Measurements from ENCODE around the gene IFI44L. TPM values are rescaled to one million over a fixed set of nuclear protein-coding genes. Genes with fewer than 3 reads are reported as not detected.

IFI44L gene
- total and polyA plus RNA-seq, 4 donors: 2.1 to 6.5 (median 2.9) TPM

- no peaks in the 10 kb centered on the region for H3K9me3 ChIP-seq (ENCODE audit: control insufficient read depth in 4 of 4, low read length in 3 of 4)
- no peak for TF ChIP-seq RXRA (IDR thresholded peaks at IDR 0.05)
- no peak for TF ChIP-seq JUND (IDR thresholded peaks at IDR 0.05)
- no peak for TF ChIP-seq SP1 (IDR thresholded peaks at IDR 0.05)
- no peak for TF ChIP-seq REST (IDR thresholded peaks at IDR 0.05)
- H3K27me3 ChIP-seq (ENCODE audit: control insufficient read depth in 4 of 4, insufficient read depth in 4 of 4, low read length in 3 of 4): no peaks in the 10 kb centered on the region
- DNase-seq (ENCODE audit: low spot score): no peak
- WGBS: 76% methylated on average over 3 of the region's 3 CpGs
- H3K36me3 ChIP-seq (ENCODE audit: control insufficient read depth in 4 of 4, insufficient read depth in 3 of 4, low read depth in 1 of 4, low read length in 3 of 4): no peaks in the 10 kb centered on the region
- no peak overlapping the region for H3K27ac ChIP-seq (ENCODE audit: low read depth in 1 of 2, low read length in 2 of 2)
- H3K4me1 ChIP-seq (ENCODE audit: control insufficient read depth in 4 of 4, insufficient read depth in 4 of 4, low read length in 3 of 4): peaks cover 2 to 8% (median 8%) of the 10 kb centered on the region in 4 donors
- no peak overlapping the region for H3K4me3 ChIP-seq (ENCODE audit: low read depth in 1 of 3, low read length in 3 of 3)
- H3K9ac ChIP-seq (ENCODE audit: low read depth in 1 of 2, low read length in 2 of 2): no peak overlapping the region
These were observed 62.2 kb downstream of the IFI44L start for GRCh38 chr1:78682496-78682895.

- Histone ChIP-seq H3K36me3 (ENCODE audit: control insufficient read depth in 4 of 4, insufficient read depth in 3 of 4, low read depth in 1 of 4, low read length in 3 of 4) (no peaks in the 10 kb centered on the region), H3K9me3 (ENCODE audit: control insufficient read depth in 4 of 4, low read length in 3 of 4) (no peaks in the 10 kb centered on the region), H3K4me1 (ENCODE audit: control insufficient read depth in 4 of 4, insufficient read depth in 4 of 4, low read length in 3 of 4) (peaks cover 4 to 14% (median 11%) of the 10 kb centered on the region in 4 donors), H3K27me3 (ENCODE audit: control insufficient read depth in 4 of 4, insufficient read depth in 4 of 4, low read length in 3 of 4) (no peaks in the 10 kb centered on the region), H3K27ac (ENCODE audit: low read depth in 1 of 2, low read length in 2 of 2) (no peak overlapping the region), H3K9ac (ENCODE audit: low read depth in 1 of 2, low read length in 2 of 2) (no peak overlapping the region), H3K4me3 (ENCODE audit: low read depth in 1 of 3, low read length in 3 of 3) (no peak overlapping the region)
- 78% methylated on average over 2 of the region's 2 CpGs for WGBS
- TF ChIP-seq ATF3 (IDR thresholded peaks at IDR 0.05) (no peak), FOXA2 (IDR thresholded peaks at IDR 0.05) (no peak), HNF4A (conservative IDR thresholded peaks at IDR 0.05) (no peak), HNF4G (IDR thresholded peaks at IDR 0.05) (no peak), RAD21 (IDR thresholded peaks at IDR 0.05) (no peak), ZBTB33 (IDR thresholded peaks at IDR 0.05) (no peak), REST (IDR thresholded peaks at IDR 0.05) (no peak), EGR1 (IDR thresholded peaks at IDR 0.05; ENCODE audit: low read depth in 2 of 2) (no peak), GABPA (IDR thresholded peaks at IDR 0.05 in 1 of 2, conservative IDR thresholded peaks at IDR 0.05 in 1 of 2) (no peak), YY1 (IDR thresholded peaks at IDR 0.05) (no peak)
- no peak for DNase-seq (ENCODE audit: low spot score)
These were observed 62.8 kb downstream of the IFI44L start for GRCh38 chr1:78683079-78683478.
